ENCODE results near the gene HOXC4.
"Not testable (repeated sequence)": the region's sequence is repeated elsewhere in the genome, so short reads cannot be mapped to it uniquely, and the experiment has no call there.

HOXC4 gene

DNA sequence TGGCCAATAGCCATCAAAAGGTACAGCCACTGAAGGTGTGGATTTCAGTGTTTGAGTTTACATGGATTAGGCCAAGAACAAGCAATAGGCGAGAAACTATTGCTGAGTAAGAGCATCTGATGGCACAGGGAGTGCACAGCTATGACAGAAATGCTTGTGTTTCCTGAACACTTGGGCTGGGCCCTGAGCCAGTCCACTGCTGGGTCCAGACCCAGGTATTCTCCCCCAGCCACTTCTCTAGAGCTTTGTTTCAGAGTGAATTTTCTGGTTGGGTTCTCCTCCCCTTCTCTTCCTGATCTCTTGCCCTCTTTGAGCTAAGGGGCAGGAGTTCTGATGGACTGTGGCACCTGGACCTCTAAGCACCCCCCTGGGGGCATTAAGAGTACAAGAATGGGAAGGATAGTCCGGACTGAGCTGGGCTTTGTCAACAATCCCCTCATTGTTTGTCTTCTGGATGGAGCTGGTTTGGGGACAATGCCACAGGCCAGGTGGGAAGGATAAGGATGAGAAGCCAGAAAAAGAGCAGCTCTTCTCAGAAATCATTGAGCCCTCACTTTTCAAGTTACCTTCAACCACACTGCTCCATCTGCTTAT, 12.4 kb upstream of the HOXC4 start:
- in situ Hi-C loops (cut with MboI; ENCODE audit: low pct_unique_long_range_greater_than_20kb, low sequenced_read_pairs, unreplicated experiment) = loop anchor here (25.0 kb wide), 1 partner anchor 104 kb away; the partner anchor contains the start of gene HOXC13

GRCh38 chr12:54042033-54042432, 11.6 kb upstream of the HOXC4 start:
- in situ Hi-C loops (cut with MboI; ENCODE audit: low pct_unique_long_range_greater_than_20kb, low sequenced_read_pairs, unreplicated experiment) = loop anchor here (25.0 kb wide), 1 partner anchor 105 kb away; the partner anchor contains the start of gene HOXC13
- not testable (repeated sequence) for DNase-seq (ENCODE audit: low spot score)

More for the DNA sequence above, 12.4 kb upstream of the HOXC4 start:
- no peak for TF ChIP-seq CTCF (IDR thresholded peaks at IDR 0.05; ENCODE audit: extremely low read depth, insufficient read depth, missing control alignments)
- DNase-seq (ENCODE audit: low spot score) = no peak

GRCh38 chr12:54042970-54043853, 10.4 kb upstream of the HOXC4 start:
- DNase-seq (ENCODE audit: low spot score) = no peak
- TF ChIP-seq CTCF (IDR thresholded peaks at IDR 0.05; ENCODE audit: extremely low read depth, insufficient read depth, missing control alignments) = no peak
- in situ Hi-C loops (cut with MboI; ENCODE audit: low pct_unique_long_range_greater_than_20kb, low sequenced_read_pairs, unreplicated experiment) = loop anchor here (25.0 kb wide), 1 partner anchor 106 kb away; the partner anchor contains the start of gene HOXC13

DNA sequence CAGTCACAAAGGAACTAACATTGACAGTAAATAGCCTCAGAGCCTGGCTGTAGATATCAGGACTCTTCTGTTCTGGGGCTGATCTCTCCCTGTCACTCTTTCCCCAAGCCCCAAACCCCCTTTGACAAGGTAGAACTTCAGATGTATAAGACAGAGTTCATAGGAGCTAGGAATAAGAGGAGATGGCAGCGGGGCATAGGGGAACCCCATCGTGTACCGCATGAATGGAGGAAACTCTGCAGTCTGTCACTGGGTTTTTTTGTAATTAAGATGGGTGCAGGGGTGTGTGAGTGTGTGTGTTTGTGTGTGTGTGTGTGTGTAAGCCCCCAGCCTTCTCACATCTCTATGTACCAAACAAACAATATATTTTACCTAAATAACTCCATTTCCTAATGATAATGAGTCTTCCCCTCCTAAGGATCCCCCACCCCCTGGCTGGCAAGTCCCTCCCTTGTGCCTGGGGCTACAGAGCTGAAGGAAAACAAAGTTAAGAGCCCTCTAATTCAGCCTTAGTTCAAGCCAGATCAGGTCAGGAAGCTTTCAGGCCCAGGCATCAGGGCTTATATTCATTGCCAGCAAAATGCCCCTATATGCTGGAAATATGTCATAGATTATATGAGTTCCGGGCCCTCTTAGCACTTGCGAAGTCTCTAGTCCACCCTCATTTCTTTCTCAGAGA, 9.1 kb upstream of the HOXC4 start:
- no peak for TF ChIP-seq CTCF (IDR thresholded peaks at IDR 0.05; ENCODE audit: extremely low read depth, insufficient read depth, missing control alignments)
- in situ Hi-C loops (cut with MboI; ENCODE audit: low pct_unique_long_range_greater_than_20kb, low sequenced_read_pairs, unreplicated experiment) = loop anchor here (25.0 kb wide), 1 partner anchor 107 kb away; the partner anchor contains the start of gene HOXC13
- no peak for DNase-seq (ENCODE audit: low spot score)

DNA sequence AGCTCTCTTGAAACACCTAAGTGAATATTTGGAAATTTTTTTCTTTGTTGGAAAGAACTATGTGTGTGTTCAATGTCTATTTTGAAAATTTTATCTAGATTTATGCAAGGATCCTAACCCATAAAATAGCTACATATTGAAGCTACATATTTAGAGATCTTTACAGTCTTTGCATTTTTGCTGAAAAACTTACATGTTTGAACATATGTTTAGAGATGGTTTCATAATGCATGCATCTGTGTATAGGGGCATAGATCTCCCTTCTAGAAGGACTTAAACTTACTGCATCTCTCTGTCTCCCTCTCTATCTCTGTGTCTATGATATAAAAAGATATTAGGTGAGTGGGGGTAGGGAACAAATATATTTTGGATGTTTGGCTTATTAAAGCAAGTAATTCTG, 8.2 kb upstream of the HOXC4 start:
- no peak for DNase-seq (ENCODE audit: low spot score)
- TF ChIP-seq CTCF (IDR thresholded peaks at IDR 0.05; ENCODE audit: extremely low read depth, insufficient read depth, missing control alignments) = no peak
- in situ Hi-C loops (cut with MboI; ENCODE audit: low pct_unique_long_range_greater_than_20kb, low sequenced_read_pairs, unreplicated experiment) = loop anchor here (25.0 kb wide), 1 partner anchor 108 kb away; the partner anchor contains the start of gene HOXC13

DNA sequence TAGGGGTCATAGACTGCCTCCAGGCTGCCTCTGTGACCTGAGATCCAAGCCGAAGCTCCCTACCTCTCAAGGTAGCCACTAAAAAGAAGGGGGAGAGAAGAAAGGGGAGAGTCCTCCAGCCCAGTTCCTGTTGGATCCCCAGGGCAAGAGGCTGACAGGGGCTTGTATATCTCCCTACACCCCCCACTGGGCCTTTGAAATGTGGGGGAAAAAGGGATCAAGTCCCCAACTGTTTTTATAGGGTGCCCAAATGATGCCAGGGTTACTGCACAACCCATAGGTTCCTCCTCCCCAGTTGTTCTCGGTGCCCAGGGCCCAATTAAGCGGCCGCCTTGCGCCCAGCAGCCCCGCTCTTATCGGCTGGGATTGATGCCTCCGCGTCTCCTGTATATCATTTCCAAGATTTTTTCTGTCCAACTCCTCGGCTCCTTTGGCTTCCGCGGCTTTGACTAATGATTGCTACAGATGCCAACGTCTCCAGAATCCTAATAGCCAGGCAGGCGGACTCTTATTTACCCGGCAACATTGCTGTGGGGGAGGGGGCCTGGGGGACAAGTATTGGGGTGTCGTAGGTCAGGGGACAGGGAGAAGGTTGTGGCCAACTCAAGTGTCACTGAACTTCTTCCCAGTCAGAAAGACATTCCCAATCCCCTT, 7.6 kb upstream of the HOXC4 start:
- in situ Hi-C loops (cut with MboI; ENCODE audit: low pct_unique_long_range_greater_than_20kb, low sequenced_read_pairs, unreplicated experiment) = loop anchor here (25.0 kb wide), 1 partner anchor 109 kb away; the partner anchor contains the start of gene HOXC13
- no peak for DNase-seq (ENCODE audit: low spot score)
- TF ChIP-seq CTCF (IDR thresholded peaks at IDR 0.05; ENCODE audit: extremely low read depth, insufficient read depth, missing control alignments) = no peak

Data from GM13977 (cell line).